SK-N-MC (cell line): ENCODE data around the gene AFDN.

Experiments used
- EZH2 ChIP-seq: fragments of 200-600 bp; sonication (generic); IDR thresholded peaks from one replicate; pipeline ENCODE4 v1.6.1; 2017; ENCODE audit warnings: antibody characterized with exemption
- FOXP2 ChIP-seq: optimal IDR thresholded peaks from 2 replicates; pipeline ENCODE3; 2011; ENCODE audit warnings: mild to moderate bottlenecking, moderate library complexity; ENCODE audit not compliant: insufficient read depth; ENCODE audit errors: extremely low read length, control extremely low read depth
- POLR2AphosphoS5 ChIP-seq: IDR thresholded peaks from 2 replicates; pipeline ENCODE4 v1.6.1; 2012; ENCODE audit warnings: mild to moderate bottlenecking, low read depth, low read length, borderline replicate concordance

DNA sequence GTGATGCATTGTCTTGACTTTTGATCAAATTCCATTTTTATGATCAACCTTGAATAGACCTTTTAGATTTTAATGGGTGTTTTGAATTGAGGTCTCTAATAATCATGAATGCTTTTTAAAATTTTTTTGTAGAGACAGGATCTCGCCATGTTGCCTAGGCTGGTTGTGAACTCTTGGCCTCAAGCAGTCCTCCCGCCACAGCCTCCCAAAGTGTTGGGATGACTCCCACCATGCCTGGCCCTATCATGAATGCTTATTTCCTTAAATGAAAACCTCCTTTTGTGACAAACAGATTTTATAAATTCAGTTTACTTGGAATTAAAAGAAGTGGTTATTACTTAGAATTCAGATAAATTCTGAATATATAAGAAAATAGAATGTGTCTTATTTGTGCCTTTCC is 110.6 kb downstream of the AFDN start:
- TF ChIP-seq POLR2AphosphoS5 = no peak
- no peak for TF ChIP-seq EZH2
- TF ChIP-seq FOXP2 = no peak
